Smooth muscle cell (in vitro differentiated cells): ENCODE measurements around the gene SLC7A6. TPM values are rescaled to one million over a fixed set of nuclear protein-coding genes. Genes with fewer than 3 reads are reported as not detected.

Experiments used
- DNase-seq: peaks from one replicate; lab custom pipeline; 2025; ENCODE audit not compliant: unreplicated experiment; lab: John Stamatoyannopoulos, UW
- H2AFZ ChIP-seq: fragments of 200-600 bp; sonication (generic); 2 replicates; pipeline ENCODE4 v1.6.0; 2016; ENCODE audit warnings: antibody characterized with exemption, low read depth, mild to moderate bottlenecking
- H3F3A ChIP-seq: fragments of 200-600 bp; sonication (generic); 2 replicates; pipeline ENCODE4 v1.6.0; 2017; ENCODE audit warnings: antibody characterized with exemption, low read depth
- H3K27ac ChIP-seq: fragments of 200-600 bp; sonication (generic); 2 replicates; pipeline ENCODE4 v1.5.1; 2016; ENCODE audit warnings: low read depth, mild to moderate bottlenecking
- H3K27me3 ChIP-seq: fragments of 200-600 bp; sonication (generic); 2 replicates; pipeline ENCODE4 v1.6.1; 2016; ENCODE audit warnings: low read depth, mild to moderate bottlenecking
- H3K36me3 ChIP-seq: fragments of 200-600 bp; sonication (generic); 2 replicates; pipeline ENCODE4 v1.5.1; 2016; ENCODE audit warnings: low read depth
- H3K4me1 ChIP-seq: fragments of 200-600 bp; sonication (generic); 2 replicates; pipeline ENCODE4 v1.5.1; 2016; ENCODE audit warnings: low read depth
- H3K4me2 ChIP-seq: fragments of 200-600 bp; sonication (generic); 2 replicates; pipeline ENCODE4 v1.6.0; 2016; ENCODE audit warnings: mild to moderate bottlenecking
- H3K4me3 ChIP-seq: fragments of 200-600 bp; sonication (generic); 2 replicates; pipeline ENCODE4 v1.5.1; 2016; ENCODE audit warnings: mild to moderate bottlenecking
- H3K79me2 ChIP-seq: fragments of 200-600 bp; sonication (generic); 2 replicates; pipeline ENCODE4 v1.6.0; 2016; ENCODE audit warnings: low read depth, mild to moderate bottlenecking
- H3K9ac ChIP-seq: fragments of 200-600 bp; sonication (generic); 2 replicates; pipeline ENCODE4 v1.6.0; 2016; ENCODE audit warnings: low read depth
- H3K9me3 ChIP-seq: fragments of 200-600 bp; sonication (generic); replicated peaks from 2 replicates; pipeline ENCODE4 v1.5.1; 2016; ENCODE audit warnings: low read depth
- H4K20me1 ChIP-seq: fragments of 200-600 bp; sonication (generic); 2 replicates; pipeline ENCODE4 v1.6.0; 2016; ENCODE audit warnings: low read depth
- WGBS: methylation state at CpG from one replicate; pipeline ENCODE4 v1.1.7; 2016; ENCODE audit warnings: low lambda C conversion rate; 5-methylcytosine and 5-hydroxymethylcytosine counted together
- microRNA-seq: library from miRNA; unstranded; fragments of <30 nt; microRNA quantifications from one replicate; pipeline ENCODE4, GENCODE V29; 2016; ENCODE audit warnings: borderline number of aligned reads
- polyA plus RNA-seq: library from polyadenylated mRNA; unstranded; fragments of >200 nt; fragmentation: Nextera tagmentation; extraction: Ambion mirVana; gene quantifications from 2 replicates; pipeline ENCODE4 v1.2.1, GENCODE V29; 2016
- small RNA-seq: library from RNA; depleted of rRNA; stranded (forward); fragments of <200 nt; gene quantifications from one replicate; pipeline ENCODE3, GENCODE V24; 2014
- total RNA-seq: library from RNA; depleted of rRNA; stranded (reverse); fragments of >200 nt; gene quantifications from 2 replicates; pipeline ENCODE4 v1.2.3, GENCODE V29; 2014
- TF ChIP-seq, protein P1 (sequence below): fragments of 200-600 bp; sonication (generic); IDR thresholded peaks from 2 replicates; pipeline ENCODE4 v1.5.1; 2017; ENCODE audit warnings: borderline replicate concordance, mild to moderate bottlenecking, antibody characterized with exemption; ENCODE audit not compliant: insufficient read depth, poor library complexity, severe bottlenecking

SLC7A6 gene
- total and polyA plus RNA-seq, 2 experiments from 2014 or later, result 11.4 to 16.5 TPM

DNA sequence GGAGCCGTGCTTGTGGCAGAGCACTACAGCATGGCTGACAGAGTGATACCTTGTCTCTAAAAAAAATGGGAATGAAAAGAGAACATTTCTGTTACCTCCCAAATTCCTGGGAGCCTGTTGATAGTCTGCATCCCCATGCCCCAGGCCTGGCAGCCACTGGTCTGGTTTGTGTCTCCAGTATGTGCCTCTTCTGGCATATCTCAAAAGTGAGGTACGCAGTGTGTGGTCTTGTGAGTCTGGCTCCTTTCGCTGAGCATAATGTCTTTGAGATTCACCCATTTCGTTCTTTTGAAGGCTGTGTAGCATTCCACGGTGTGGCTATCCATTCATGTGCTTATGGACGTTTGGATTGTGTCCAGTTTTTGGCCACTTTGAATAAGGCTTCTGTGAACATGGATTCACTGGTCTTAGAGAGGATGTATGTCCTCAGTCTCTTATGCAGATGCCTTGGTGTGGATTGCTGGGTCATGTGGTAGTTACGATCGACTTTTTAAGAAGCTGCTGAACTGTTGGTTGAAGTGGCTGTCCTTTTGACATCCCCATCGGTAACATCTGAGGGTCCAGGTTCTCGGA, 85.6 kb downstream of the SLC7A6 start:
- DNase-seq, result no peak
- no peaks in the 10 kb centered on the region for H3K36me3 ChIP-seq
- no peak overlapping the region for H2AFZ ChIP-seq
- no peak overlapping the region for H3K4me2 ChIP-seq
- no peak overlapping the region for H3K27ac ChIP-seq
- WGBS, result 87% methylated on average over 10 of the region's 10 CpGs
- no peaks in the 10 kb centered on the region for H3K79me2 ChIP-seq
- no peak overlapping the region for H3K4me3 ChIP-seq
- H3F3A ChIP-seq, result no peaks in the 10 kb centered on the region
- TF ChIP-seq, protein P1, sequence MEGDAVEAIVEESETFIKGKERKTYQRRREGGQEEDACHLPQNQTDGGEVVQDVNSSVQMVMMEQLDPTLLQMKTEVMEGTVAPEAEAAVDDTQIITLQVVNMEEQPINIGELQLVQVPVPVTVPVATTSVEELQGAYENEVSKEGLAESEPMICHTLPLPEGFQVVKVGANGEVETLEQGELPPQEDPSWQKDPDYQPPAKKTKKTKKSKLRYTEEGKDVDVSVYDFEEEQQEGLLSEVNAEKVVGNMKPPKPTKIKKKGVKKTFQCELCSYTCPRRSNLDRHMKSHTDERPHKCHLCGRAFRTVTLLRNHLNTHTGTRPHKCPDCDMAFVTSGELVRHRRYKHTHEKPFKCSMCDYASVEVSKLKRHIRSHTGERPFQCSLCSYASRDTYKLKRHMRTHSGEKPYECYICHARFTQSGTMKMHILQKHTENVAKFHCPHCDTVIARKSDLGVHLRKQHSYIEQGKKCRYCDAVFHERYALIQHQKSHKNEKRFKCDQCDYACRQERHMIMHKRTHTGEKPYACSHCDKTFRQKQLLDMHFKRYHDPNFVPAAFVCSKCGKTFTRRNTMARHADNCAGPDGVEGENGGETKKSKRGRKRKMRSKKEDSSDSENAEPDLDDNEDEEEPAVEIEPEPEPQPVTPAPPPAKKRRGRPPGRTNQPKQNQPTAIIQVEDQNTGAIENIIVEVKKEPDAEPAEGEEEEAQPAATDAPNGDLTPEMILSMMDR, result no peak
- H3K27me3 ChIP-seq, result no peaks in the 10 kb centered on the region
- H3K4me1 ChIP-seq, result no peaks in the 10 kb centered on the region
- H3K9ac ChIP-seq, result no peak overlapping the region
- peaks cover 5% of the 10 kb centered on the region for H4K20me1 ChIP-seq
- no peaks in the 10 kb centered on the region for H3K9me3 ChIP-seq

DNA sequence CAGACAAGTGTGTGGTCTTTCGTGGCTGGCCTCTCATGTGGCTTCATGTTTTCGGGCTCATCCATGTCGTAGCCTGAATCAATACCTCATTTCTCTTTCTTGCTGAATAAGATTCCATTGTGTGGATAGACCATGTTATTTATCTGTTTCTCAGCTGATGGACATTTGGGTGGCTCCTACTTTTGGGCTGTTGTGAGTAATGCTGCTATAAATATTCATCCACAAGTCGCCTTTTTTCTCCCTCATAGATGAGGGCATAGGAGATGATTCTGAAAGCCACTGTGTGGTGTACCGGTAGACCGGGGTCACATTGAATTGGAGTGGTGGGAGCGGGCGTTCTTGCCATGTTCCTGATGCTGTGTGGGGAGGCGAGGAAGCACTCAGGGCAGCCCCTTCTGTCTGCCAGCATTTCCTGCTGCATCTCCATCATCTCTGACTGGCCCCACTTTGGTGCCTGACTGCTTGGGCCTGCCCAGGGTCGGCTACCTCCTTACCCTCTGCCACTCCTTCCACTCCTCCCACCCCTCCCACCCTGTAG, 86.6 kb downstream of the SLC7A6 start:
- Histone ChIP-seq H3K79me2 (no peaks in the 10 kb centered on the region), H3K4me2 (no peak overlapping the region), H4K20me1 (peaks cover 5% of the 10 kb centered on the region), H3K27ac (no peak overlapping the region), H3K9ac (no peak overlapping the region), H3K4me1 (no peaks in the 10 kb centered on the region), H3K36me3 (no peaks in the 10 kb centered on the region), H3K9me3 (no peaks in the 10 kb centered on the region), H3F3A (no peaks in the 10 kb centered on the region), H2AFZ (no peak overlapping the region), H3K27me3 (no peaks in the 10 kb centered on the region), H3K4me3 (no peak overlapping the region)
- TF ChIP-seq, protein P1, result no peak
- WGBS, result 98% methylated on average over 10 of the region's 10 CpGs
- DNase-seq, result no peak

Small RNA genes lying within 50 kb of the gene (microRNA-seq; reads per million reads assigned to microRNA genes)
- gene MIR6773, result not detected

Small RNA genes lying within 50 kb of the gene (small RNA-seq; reads per million reads assigned to genes)
- gene RNU4-30P (0.24 reads per million), gene RNU6-1262P (not detected)

Other genes with a start within 250 kb of the SLC7A6 start
- gene DPEP2NB, start 248.6 kb upstream of the SLC7A6 start, total RNA-seq, result not detected in 2 replicates
- not detected in 2 replicates for gene DPEP2NB, start 248.6 kb upstream of the SLC7A6 start, polyA plus RNA-seq
- 6.0 and 6.7 TPM in 2 replicates for gene DDX28, start 241.3 kb upstream of the SLC7A6 start, total RNA-seq
- 7.0 and 9.0 TPM in 2 replicates for gene DDX28, start 241.3 kb upstream of the SLC7A6 start, polyA plus RNA-seq
- gene DUS2, start 241.2 kb upstream of the SLC7A6 start, total RNA-seq, result 9.5 and 12.1 TPM in 2 replicates
- gene DUS2, start 241.2 kb upstream of the SLC7A6 start, polyA plus RNA-seq, result 23.5 and 25.6 TPM in 2 replicates
- 30.2 and 32.4 TPM in 2 replicates for gene NFATC3, start 179.2 kb upstream of the SLC7A6 start, total RNA-seq
- 14.7 and 15.2 TPM in 2 replicates for gene NFATC3, start 179.2 kb upstream of the SLC7A6 start, polyA plus RNA-seq
- 5.5 and 8.5 TPM in 2 replicates for gene ESRP2, start 28.4 kb upstream of the SLC7A6 start, total RNA-seq
- gene ESRP2, start 28.4 kb upstream of the SLC7A6 start, polyA plus RNA-seq, result 2.7 and 11.1 TPM in 2 replicates
- 22.5 and 24.2 TPM in 2 replicates for gene PLA2G15, start 19.2 kb upstream of the SLC7A6 start, total RNA-seq
- gene PLA2G15, start 19.2 kb upstream of the SLC7A6 start, polyA plus RNA-seq, result 29.7 and 38.3 TPM in 2 replicates
- 8.3 and 9.6 TPM in 2 replicates for gene SLC7A6OS, start 46.4 kb downstream of the SLC7A6 start, total RNA-seq
- gene SLC7A6OS, start 46.4 kb downstream of the SLC7A6 start, polyA plus RNA-seq, result 13.2 and 13.9 TPM in 2 replicates
- 16.3 and 22.1 TPM in 2 replicates for gene PRMT7, start 46.5 kb downstream of the SLC7A6 start, total RNA-seq
- gene PRMT7, start 46.5 kb downstream of the SLC7A6 start, polyA plus RNA-seq, result 19.7 and 25.4 TPM in 2 replicates
- gene SMPD3, start 184.0 kb downstream of the SLC7A6 start, total RNA-seq, result 0.13 and 0.63 TPM in 2 replicates
- 0.73 and 3.1 TPM in 2 replicates for gene SMPD3, start 184.0 kb downstream of the SLC7A6 start, polyA plus RNA-seq